ENCODE measurements around the gene SP9. TPM values are rescaled to one million over a fixed set of nuclear protein-coding genes. Genes with fewer than 3 reads are reported as not detected.

Gene SP9
- total and polyA plus RNA-seq, 12 donors = not detected

DNA sequence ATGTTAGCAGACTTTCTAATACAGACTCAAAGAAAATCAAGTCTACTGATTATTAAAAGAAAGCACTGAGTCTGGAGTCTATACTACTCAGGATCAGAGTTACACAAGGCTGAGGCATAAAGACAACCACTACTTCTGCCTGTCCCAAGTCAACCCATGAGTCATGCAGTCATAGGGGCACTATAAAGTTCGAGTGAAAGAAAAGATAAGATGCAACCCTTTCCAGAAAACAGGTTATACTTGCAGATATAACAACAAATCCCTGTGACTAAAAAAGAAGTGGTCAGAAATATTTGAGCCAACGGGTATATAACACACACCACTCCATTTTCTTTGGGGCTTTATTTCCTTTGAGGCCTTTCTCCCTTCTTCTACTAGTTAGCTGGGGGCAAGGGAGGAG is 42.2 kb downstream of the SP9 start:
- Histone ChIP-seq H3K4me1 (replicated peaks in 1 of 2) (no peaks in the 10 kb centered on the region), H3K36me3 (replicated peaks in 1 of 2) (peaks cover 0 to 74% of the 10 kb centered on the region in 2 donors), H3K27me3 (no peaks in the 10 kb centered on the region), H3K9me3 (replicated peaks in 1 of 3) (no peaks in the 10 kb centered on the region), H3K4me3 (no peak overlapping the region), H3K27ac (no peak overlapping the region)
- 71 to 78% (median 74%) methylated on average over 2 of the region's 2 CpGs for WGBS, 4 donors
- no peak for DNase-seq
- intact Hi-C loops (cut with DNase I) = no loop called here
- no peak for TF ChIP-seq CTCF (IDR thresholded peaks at IDR 0.05)
- no peak for TF ChIP-seq POLR2A (IDR thresholded peaks at IDR 0.05)

DNA sequence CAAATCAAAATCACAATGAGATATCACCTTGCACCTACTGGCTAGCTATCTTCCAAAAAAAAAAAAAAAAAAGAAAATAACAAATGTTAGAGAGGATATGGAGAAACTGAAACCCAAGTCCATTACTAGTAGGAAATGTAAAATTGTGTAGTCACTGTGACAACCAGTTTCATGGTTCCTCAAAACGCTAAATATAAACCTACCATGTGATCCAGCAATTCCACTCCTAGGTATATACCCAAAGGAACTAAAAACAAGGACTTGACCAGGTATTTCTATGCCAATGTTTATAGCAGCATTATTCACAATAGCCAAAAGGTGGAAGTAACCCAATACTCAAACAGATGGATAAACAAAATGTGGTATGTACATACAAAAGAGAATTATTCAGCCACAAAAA is 49.0 kb downstream of the SP9 start:
- Histone ChIP-seq H3K27me3 (no peaks in the 10 kb centered on the region), H3K4me3 (no peak overlapping the region), H3K9me3 (replicated peaks in 1 of 3) (no peaks in the 10 kb centered on the region), H3K4me1 (replicated peaks in 1 of 2) (no peaks in the 10 kb centered on the region), H3K36me3 (replicated peaks in 1 of 2) (peaks cover 0 to 45% of the 10 kb centered on the region in 2 donors), H3K27ac (no peak overlapping the region)
- WGBS, 4 donors = 69 to 96% (median 87%) methylated on average over 1 of the region's 1 CpG
- no peak for DNase-seq
- no peak for TF ChIP-seq CTCF (IDR thresholded peaks at IDR 0.05)
- intact Hi-C loops (cut with DNase I) = no loop called here

- H3K36me3 ChIP-seq (replicated peaks in 1 of 2) = peaks cover 0 to 31% of the 10 kb centered on the region in 2 donors
- H3K27me3 ChIP-seq = no peaks in the 10 kb centered on the region
- TF ChIP-seq POLR2A (IDR thresholded peaks at IDR 0.05) (no peak), CTCF (IDR thresholded peaks at IDR 0.05) (no peak)
- no peak overlapping the region for H3K4me3 ChIP-seq
- H3K9me3 ChIP-seq (replicated peaks in 1 of 3) = no peaks in the 10 kb centered on the region
- WGBS, 4 donors = 90 to 97% (median 94%) methylated on average over 3 of the region's 3 CpGs
- intact Hi-C loops (cut with DNase I) = no loop called here
- no peak overlapping the region for H3K27ac ChIP-seq
- DNase-seq = no peak
- no peaks in the 10 kb centered on the region for H3K4me1 ChIP-seq (replicated peaks in 1 of 2)
Measured at GRCh38 chr2:174385201-174385600, 50.4 kb downstream of the SP9 start.

Other genes with a start within 250 kb of the SP9 start
- 10 to 100 TPM; 47.9 to 94.6 (median 71.0) TPM for gene OLA1, start 86.4 kb upstream of the SP9 start, total RNA-seq
- gene OLA1, start 86.4 kb upstream of the SP9 start, polyA plus RNA-seq = 100 to 1,000 TPM in 1 of 3 donors, 10 to 100 TPM in 2; 30.1 to 182 (median 49.8) TPM
- gene SCRN3, start 60.8 kb downstream of the SP9 start, total RNA-seq = 10 to 100 TPM; 17.6 to 60.6 (median 30.5) TPM
- gene SCRN3, start 60.8 kb downstream of the SP9 start, polyA plus RNA-seq = 10 to 100 TPM in 2 of 3 donors, 1 to 10 TPM in 1; 8.8 to 55.4 (median 19.7) TPM
- 10 to 100 TPM in 5 of 9 donors, 1 to 10 TPM in 4; 3.7 to 17.6 (median 11.4) TPM for gene GPR155, start 152.1 kb downstream of the SP9 start, total RNA-seq
- 10 to 100 TPM in 1 of 3 donors, 1 to 10 TPM in 2; 1.8 to 10.3 (median 3.9) TPM for gene GPR155, start 152.1 kb downstream of the SP9 start, polyA plus RNA-seq

All from adrenal gland (tissue), 12 donors.